Measurements from ENCODE around the gene PYDC1. TPM values are rescaled to one million over a fixed set of nuclear protein-coding genes. Genes with fewer than 3 reads are reported as not detected.

PYDC1 gene
- total and polyA plus RNA-seq, 10 of the 15 experiments (the other 5 are each of a cell fraction or from before 2014, with no cell fraction given) = not detected

- Histone ChIP-seq H3K79me2 (ENCODE audit: control insufficient read depth, insufficient read depth, low read length) (peaks cover 3% of the 10 kb centered on the region; the same call in 1 of the 2 replicates), H3K4me1 (ENCODE audit: control insufficient read depth, insufficient read depth, low read length) (peaks cover 16% of the 10 kb centered on the region), H3K36me3 (ENCODE audit: control insufficient read depth in 2 of 2, insufficient read depth in 2 of 2, low read length in 1 of 2) (peaks cover 10 to 23% of the 10 kb centered on the region in 2 experiments), H3K9me3 (replicated peaks; ENCODE audit: control insufficient read depth, insufficient read depth, low read length) (no peaks in the 10 kb centered on the region), H3K27me3 (replicated peaks in 1 of 2; ENCODE audit: control insufficient read depth in 2 of 2, insufficient read depth in 2 of 2, low read length in 1 of 2) (no peaks in the 10 kb centered on the region), H3K9ac (ENCODE audit: control insufficient read depth, insufficient read depth, low read length) (no peak overlapping the region), H3K4me3 (no peak overlapping the region), H2AFZ (ENCODE audit: control insufficient read depth, low read depth, low read length) (no peak overlapping the region), H4K20me1 (ENCODE audit: control insufficient read depth, insufficient read depth) (no peaks in the 10 kb centered on the region), H3K27ac (ENCODE audit: control insufficient read depth, insufficient read depth) (no peak overlapping the region), H3K4me2 (ENCODE audit: control insufficient read depth, insufficient read depth) (no peak overlapping the region)
- no TSS peak for BruUV-seq (replicated peaks)
- DNase-seq (ENCODE audit: low read depth, low spot score) = no peak
- intact Hi-C loops (cut with micrococcal nuclease; ENCODE audit: unreplicated experiment) = no loop called here
- CTCF ChIA-PET = interaction anchor here (0.7 to 1.7 kb wide), 7 partner anchors 10 to 257 kb away, joined by 3 to 5 read pairs (median 3); no protein-coding TSS in a partner anchor
- SMC1A ChIA-PET (ENCODE audit: uncharacterized antibody, unreplicated experiment) = interaction anchor here (0.6 to 1.1 kb wide), 6 partner anchors 9 to 135 kb away, joined by 3 to 4 read pairs (median 3); partner anchors contain the start of gene FUS
- TF ChIP-seq SUPT20H (IDR thresholded peaks at IDR 0.05; ENCODE audit: borderline replicate concordance, control insufficient read depth, low read depth, low read length) (no peak), SP1 (IDR thresholded peaks at IDR 0.05; ENCODE audit: low read depth, low read length) (no peak), POLR2AphosphoS5 (IDR thresholded peaks at IDR 0.05; ENCODE audit: low read length) (peak; percentile 43), POLR2AphosphoS2 (IDR thresholded peaks at IDR 0.05; ENCODE audit: low read depth, low read length) (peak; percentile 42; the same call in 1 of the 2 replicates), PBX3 (IDR thresholded peaks at IDR 0.05; ENCODE audit: insufficient replicate concordance, low read depth, low read length) (no peak), POLR2A (IDR thresholded peaks at IDR 0.05; ENCODE audit: low read depth, low read length) (peak; percentile 61), MEF2A (IDR thresholded peaks at IDR 0.05; ENCODE audit: insufficient read depth, low read depth, low read length) (no peak), ZBED1 (IDR thresholded peaks at IDR 0.05; ENCODE audit: borderline replicate concordance) (0 out of 2 replicates have a peak, but pooled peaks have one; percentile 18), RELA (IDR thresholded peaks at IDR 0.05; ENCODE audit: borderline replicate concordance, partially characterized antibody) (no peak), BRCA1 (IDR thresholded peaks at IDR 0.05; ENCODE audit: low read depth, low read length) (no peak)
- TF ChIP-seq, protein P1, sequence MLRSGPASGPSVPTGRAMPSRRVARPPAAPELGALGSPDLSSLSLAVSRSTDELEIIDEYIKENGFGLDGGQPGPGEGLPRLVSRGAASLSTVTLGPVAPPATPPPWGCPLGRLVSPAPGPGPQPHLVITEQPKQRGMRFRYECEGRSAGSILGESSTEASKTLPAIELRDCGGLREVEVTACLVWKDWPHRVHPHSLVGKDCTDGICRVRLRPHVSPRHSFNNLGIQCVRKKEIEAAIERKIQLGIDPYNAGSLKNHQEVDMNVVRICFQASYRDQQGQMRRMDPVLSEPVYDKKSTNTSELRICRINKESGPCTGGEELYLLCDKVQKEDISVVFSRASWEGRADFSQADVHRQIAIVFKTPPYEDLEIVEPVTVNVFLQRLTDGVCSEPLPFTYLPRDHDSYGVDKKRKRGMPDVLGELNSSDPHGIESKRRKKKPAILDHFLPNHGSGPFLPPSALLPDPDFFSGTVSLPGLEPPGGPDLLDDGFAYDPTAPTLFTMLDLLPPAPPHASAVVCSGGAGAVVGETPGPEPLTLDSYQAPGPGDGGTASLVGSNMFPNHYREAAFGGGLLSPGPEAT (IDR thresholded peaks at IDR 0.05; ENCODE audit: low read depth) = no peak
- WGBS (ENCODE audit: insufficient coverage, insufficient replicate concordance, low lambda C conversion rate, missing lambda C conversion rate) = 63% methylated on average over 7 of the region's 7 CpGs
- in situ Hi-C loops (cut with MboI) = no loop called here
- ATAC-seq = no peak
- FAIRE-seq = no peak
- POLR2A ChIA-PET = interaction anchor here (0.6 to 1.9 kb wide), 4 partner anchors 10 to 140 kb away, joined by 3 to 10 read pairs (median 4); no protein-coding TSS in a partner anchor
- RAD21 ChIA-PET (ENCODE audit: unreplicated experiment) = no interaction called here
Observed at GRCh38 chr16:31198207-31198882, 18.6 kb downstream of the PYDC1 start.

All from GM12878 (cell line).